ENCODE data around the gene PTPRK.

PTPRK gene

DNA sequence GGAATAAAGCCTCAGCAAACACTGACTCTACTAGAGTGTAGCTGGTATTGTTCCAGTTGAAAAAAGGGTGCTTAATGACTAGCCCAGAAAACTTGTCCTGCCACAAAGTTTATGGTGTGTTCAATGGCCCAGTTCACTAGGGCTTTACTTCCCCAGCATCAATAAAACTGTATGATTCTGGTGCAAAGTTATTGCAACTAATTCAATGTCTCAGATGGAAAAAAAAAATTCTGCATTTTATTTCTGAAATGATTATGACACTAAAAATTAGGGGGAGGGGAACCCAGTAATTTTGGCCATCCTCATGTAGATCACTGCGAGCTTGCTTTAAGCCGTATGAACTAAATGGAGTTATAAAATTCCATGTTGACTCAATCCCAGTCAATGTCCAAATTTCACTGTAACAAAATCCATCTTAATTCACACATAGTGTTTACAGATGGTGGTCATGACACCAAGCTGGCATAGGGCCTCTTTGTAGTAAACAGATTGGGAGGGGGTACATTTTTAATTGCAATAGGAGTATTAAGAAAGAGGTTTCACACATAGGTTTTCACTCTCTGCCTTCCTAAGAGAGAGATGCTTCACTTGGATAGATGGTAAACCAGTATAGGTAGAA lies 41.2 kb downstream of the PTPRK start:
- H2AK5ac ChIP-seq (ENCODE audit: low read depth, low read length): no peak overlapping the region
- no peak overlapping the region for H3K9ac ChIP-seq (ENCODE audit: low read depth, low read length, poor library complexity)
- no peaks in the 10 kb centered on the region for H3K27me3 ChIP-seq (ENCODE audit: control insufficient read depth in 3 of 3, insufficient read depth in 3 of 3, low read depth in 1 of 3, low read length in 3 of 3)
- no peak overlapping the region for H4K8ac ChIP-seq (ENCODE audit: low read depth, low read length)
- no peak overlapping the region for H2BK15ac ChIP-seq (ENCODE audit: low read length)
- H2AFZ ChIP-seq (ENCODE audit: low read length): no peak overlapping the region
- no peaks in the 10 kb centered on the region for H3K36me3 ChIP-seq (replicated peaks in 1 of 2; ENCODE audit: control insufficient read depth in 2 of 2, insufficient read depth in 2 of 2, low read length in 2 of 2)
- WGBS, 2 donors (ENCODE audit: extremely low coverage in 2 of 2, insufficient read length in 2 of 2, insufficient replicate concordance in 1 of 2): no CpG with 5 or more reads among the region's 2 CpGs
- no peak overlapping the region for H3K23ac ChIP-seq (ENCODE audit: low read depth, low read length, poor library complexity)
- H2BK5ac ChIP-seq (ENCODE audit: low read length): no peak overlapping the region
- H3K4ac ChIP-seq (ENCODE audit: low read length): no peak overlapping the region
- H3K27ac ChIP-seq (replicated peaks; ENCODE audit: low read length): no peak overlapping the region
- no peak overlapping the region for H3K18ac ChIP-seq (ENCODE audit: low read length)
- H3K14ac ChIP-seq (ENCODE audit: low read length): no peak overlapping the region
- peaks cover 0 to 6% of the 10 kb centered on the region in 2 donors for H3K4me1 ChIP-seq (ENCODE audit: control insufficient read depth in 2 of 2, insufficient read depth in 1 of 2, low read depth in 1 of 2, low read length in 2 of 2)
- H2BK12ac ChIP-seq (ENCODE audit: low read length): no peak overlapping the region
- H4K91ac ChIP-seq (ENCODE audit: low read depth, low read length, poor library complexity): no peak overlapping the region
- no peaks in the 10 kb centered on the region for H3K9me3 ChIP-seq (replicated peaks in 1 of 2; ENCODE audit: control insufficient read depth in 2 of 2, insufficient read depth in 1 of 2, low read depth in 1 of 2, low read length in 2 of 2)
- no peak overlapping the region for H3K4me2 ChIP-seq (ENCODE audit: insufficient read depth, low read length, poor library complexity, severe bottlenecking)
- H3K79me1 ChIP-seq (ENCODE audit: low read depth, low read length): peaks cover 2% of the 10 kb centered on the region
- no peak overlapping the region for H3K4me3 ChIP-seq (ENCODE audit: low read length in 2 of 2)
- H2BK120ac ChIP-seq (ENCODE audit: low read depth, low read length): no peak overlapping the region
- DNase-seq (ENCODE audit: low spot score): no peak

DNA sequence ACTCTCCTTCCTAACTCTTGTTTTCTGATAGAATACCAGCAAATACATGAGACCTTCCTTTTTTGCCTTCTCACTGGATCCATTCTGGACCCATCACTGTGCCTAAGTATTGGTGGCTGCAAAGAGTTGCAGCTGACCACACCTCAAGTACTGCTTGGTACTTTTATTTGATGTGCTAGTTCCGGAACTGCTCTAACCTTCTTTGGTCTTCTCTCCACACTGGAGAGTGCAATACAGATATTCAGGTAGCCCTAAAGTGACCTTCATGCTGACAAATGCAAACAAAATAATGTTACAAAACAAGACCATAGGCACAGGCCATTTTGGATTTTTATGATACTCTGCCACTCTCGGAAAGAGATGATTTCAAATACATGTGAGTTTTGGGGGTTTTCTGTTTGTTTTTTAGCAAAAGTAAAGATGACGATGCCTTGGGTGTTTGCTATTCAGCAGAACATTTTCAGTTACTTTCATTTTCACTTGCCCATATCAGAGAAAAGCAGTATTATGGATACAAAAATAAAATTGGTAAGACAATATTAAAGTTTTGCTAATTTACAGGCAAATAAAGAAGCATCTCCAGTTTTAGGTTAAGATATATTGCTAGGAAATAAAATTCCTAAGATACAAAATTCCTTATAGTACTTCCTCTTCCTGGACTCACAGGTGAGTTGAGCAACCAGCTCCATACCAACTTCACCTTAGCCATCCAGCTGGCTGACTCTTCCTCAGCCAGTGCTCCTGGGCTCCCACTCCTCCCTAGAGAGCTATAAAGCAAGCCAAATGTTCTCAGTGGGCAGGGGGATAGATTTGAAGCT lies 42.0 kb downstream of the PTPRK start:
- H2BK5ac ChIP-seq (ENCODE audit: low read length): no peak overlapping the region
- no peak overlapping the region for H2BK12ac ChIP-seq (ENCODE audit: low read length)
- no peak overlapping the region for H3K23ac ChIP-seq (ENCODE audit: low read depth, low read length, poor library complexity)
- H3K9ac ChIP-seq (ENCODE audit: low read depth, low read length, poor library complexity): no peak overlapping the region
- H3K18ac ChIP-seq (ENCODE audit: low read length): no peak overlapping the region
- H3K9me3 ChIP-seq (replicated peaks in 1 of 2; ENCODE audit: control insufficient read depth in 2 of 2, insufficient read depth in 1 of 2, low read depth in 1 of 2, low read length in 2 of 2): no peaks in the 10 kb centered on the region
- H3K27me3 ChIP-seq (ENCODE audit: control insufficient read depth in 3 of 3, insufficient read depth in 3 of 3, low read depth in 1 of 3, low read length in 3 of 3): no peaks in the 10 kb centered on the region
- no peak overlapping the region for H3K27ac ChIP-seq (replicated peaks; ENCODE audit: low read length)
- peaks cover 0 to 6% of the 10 kb centered on the region in 2 donors for H3K4me1 ChIP-seq (ENCODE audit: control insufficient read depth in 2 of 2, insufficient read depth in 1 of 2, low read depth in 1 of 2, low read length in 2 of 2)
- no peak overlapping the region for H2AK5ac ChIP-seq (ENCODE audit: low read depth, low read length)
- H3K4me2 ChIP-seq (ENCODE audit: insufficient read depth, low read length, poor library complexity, severe bottlenecking): no peak overlapping the region
- no peak overlapping the region for H2BK120ac ChIP-seq (ENCODE audit: low read depth, low read length)
- H3K4me3 ChIP-seq (ENCODE audit: low read length in 2 of 2): no peak overlapping the region
- no peak overlapping the region for H3K4ac ChIP-seq (ENCODE audit: low read length)
- H3K79me1 ChIP-seq (ENCODE audit: low read depth, low read length): peaks cover 2% of the 10 kb centered on the region
- H2BK15ac ChIP-seq (ENCODE audit: low read length): no peak overlapping the region
- no peak for DNase-seq (ENCODE audit: low spot score)
- WGBS, 2 donors (ENCODE audit: extremely low coverage in 2 of 2, insufficient read length in 2 of 2, insufficient replicate concordance in 1 of 2): no CpG with 5 or more reads among the region's 3 CpGs
- no peak overlapping the region for H4K91ac ChIP-seq (ENCODE audit: low read depth, low read length, poor library complexity)
- H3K36me3 ChIP-seq (replicated peaks in 1 of 2; ENCODE audit: control insufficient read depth in 2 of 2, insufficient read depth in 2 of 2, low read length in 2 of 2): no peaks in the 10 kb centered on the region
- no peak overlapping the region for H2AFZ ChIP-seq (ENCODE audit: low read length)
- H3K14ac ChIP-seq (ENCODE audit: low read length): no peak overlapping the region
- no peak overlapping the region for H4K8ac ChIP-seq (ENCODE audit: low read depth, low read length)

DNA sequence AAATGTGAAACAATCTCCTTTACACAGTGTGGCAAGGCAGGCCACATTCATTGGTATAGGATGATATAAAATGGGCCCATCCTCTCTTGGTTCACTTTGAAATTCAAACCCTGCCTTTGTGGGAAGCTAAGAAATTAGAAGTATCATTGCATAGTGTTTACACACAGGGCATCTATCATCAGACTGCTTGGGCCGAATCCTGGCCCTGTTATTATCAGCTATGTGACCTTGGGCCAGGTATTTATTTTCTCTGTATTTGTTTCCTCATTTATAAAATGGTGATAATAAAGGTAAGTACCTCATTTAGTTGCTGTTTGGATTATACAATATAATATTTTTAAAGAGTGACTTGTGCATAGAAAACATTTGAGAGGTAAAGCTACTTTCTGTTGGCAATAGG lies 45.5 kb downstream of the PTPRK start:
- Histone ChIP-seq H3K4me2 (ENCODE audit: insufficient read depth, low read length, poor library complexity, severe bottlenecking) (no peak overlapping the region), H3K27me3 (ENCODE audit: control insufficient read depth in 3 of 3, insufficient read depth in 3 of 3, low read depth in 1 of 3, low read length in 3 of 3) (no peaks in the 10 kb centered on the region), H3K79me1 (ENCODE audit: low read depth, low read length) (peaks cover 2% of the 10 kb centered on the region), H3K4ac (ENCODE audit: low read length) (no peak overlapping the region), H2AK5ac (ENCODE audit: low read depth, low read length) (no peak overlapping the region), H3K36me3 (replicated peaks in 1 of 2; ENCODE audit: control insufficient read depth in 2 of 2, insufficient read depth in 2 of 2, low read length in 2 of 2) (no peaks in the 10 kb centered on the region), H2BK120ac (ENCODE audit: low read depth, low read length) (no peak overlapping the region), H3K14ac (ENCODE audit: low read length) (no peak overlapping the region), H3K4me1 (ENCODE audit: control insufficient read depth in 2 of 2, insufficient read depth in 1 of 2, low read depth in 1 of 2, low read length in 2 of 2) (peaks cover 0 to 3% of the 10 kb centered on the region in 2 donors), H2AFZ (ENCODE audit: low read length) (no peak overlapping the region), H2BK5ac (ENCODE audit: low read length) (no peak overlapping the region), H3K9me3 (replicated peaks in 1 of 2; ENCODE audit: control insufficient read depth in 2 of 2, insufficient read depth in 1 of 2, low read depth in 1 of 2, low read length in 2 of 2) (no peaks in the 10 kb centered on the region), H4K8ac (ENCODE audit: low read depth, low read length) (no peak overlapping the region), H2BK12ac (ENCODE audit: low read length) (no peak overlapping the region), H3K23ac (ENCODE audit: low read depth, low read length, poor library complexity) (no peak overlapping the region), H3K4me3 (ENCODE audit: low read length in 2 of 2) (no peak overlapping the region), H3K9ac (ENCODE audit: low read depth, low read length, poor library complexity) (no peak overlapping the region), H3K27ac (replicated peaks; ENCODE audit: low read length) (no peak overlapping the region), H4K91ac (ENCODE audit: low read depth, low read length, poor library complexity) (no peak overlapping the region), H3K18ac (ENCODE audit: low read length) (no peak overlapping the region), H2BK15ac (ENCODE audit: low read length) (no peak overlapping the region)
- WGBS, 2 donors (ENCODE audit: extremely low coverage in 2 of 2, insufficient read length in 2 of 2, insufficient replicate concordance in 1 of 2): no CpG with 5 or more reads among the region's 1 CpG
- no peak for DNase-seq (ENCODE audit: low spot score)

DNA sequence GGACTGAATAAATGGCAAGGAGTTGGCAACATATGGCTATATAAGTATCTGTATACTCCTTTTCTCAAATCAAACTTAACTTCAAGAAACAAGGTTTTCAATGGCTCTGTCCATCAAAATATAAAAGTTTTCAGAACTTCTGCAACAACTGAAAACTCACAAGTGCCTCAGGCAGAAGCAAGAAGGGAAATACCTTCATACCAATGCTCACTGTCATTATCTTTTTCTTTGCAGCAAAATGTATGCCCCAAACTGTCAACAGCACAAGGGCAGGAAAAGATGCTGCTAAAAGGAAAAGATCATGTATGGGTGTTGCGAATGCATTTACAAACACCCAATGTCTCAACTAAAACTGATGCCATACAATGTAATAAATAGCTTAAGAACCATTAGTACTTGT lies 45.9 kb downstream of the PTPRK start:
- Histone ChIP-seq H3K14ac (ENCODE audit: low read length) (no peak overlapping the region), H2BK12ac (ENCODE audit: low read length) (no peak overlapping the region), H3K23ac (ENCODE audit: low read depth, low read length, poor library complexity) (no peak overlapping the region), H2BK5ac (ENCODE audit: low read length) (no peak overlapping the region), H2BK120ac (ENCODE audit: low read depth, low read length) (no peak overlapping the region), H3K27me3 (ENCODE audit: control insufficient read depth in 3 of 3, insufficient read depth in 3 of 3, low read depth in 1 of 3, low read length in 3 of 3) (no peaks in the 10 kb centered on the region), H3K4me2 (ENCODE audit: insufficient read depth, low read length, poor library complexity, severe bottlenecking) (no peak overlapping the region), H3K36me3 (replicated peaks in 1 of 2; ENCODE audit: control insufficient read depth in 2 of 2, insufficient read depth in 2 of 2, low read length in 2 of 2) (no peaks in the 10 kb centered on the region), H2AK5ac (ENCODE audit: low read depth, low read length) (no peak overlapping the region), H2BK15ac (ENCODE audit: low read length) (no peak overlapping the region), H3K27ac (replicated peaks; ENCODE audit: low read length) (no peak overlapping the region), H3K79me1 (ENCODE audit: low read depth, low read length) (peaks cover 2% of the 10 kb centered on the region), H3K9me3 (replicated peaks in 1 of 2; ENCODE audit: control insufficient read depth in 2 of 2, insufficient read depth in 1 of 2, low read depth in 1 of 2, low read length in 2 of 2) (peaks cover 0 to 2% of the 10 kb centered on the region in 2 donors), H2AFZ (ENCODE audit: low read length) (no peak overlapping the region), H3K4ac (ENCODE audit: low read length) (no peak overlapping the region), H3K4me1 (ENCODE audit: control insufficient read depth in 2 of 2, insufficient read depth in 1 of 2, low read depth in 1 of 2, low read length in 2 of 2) (peaks cover 0 to 3% of the 10 kb centered on the region in 2 donors), H3K4me3 (ENCODE audit: low read length in 2 of 2) (no peak overlapping the region), H3K18ac (ENCODE audit: low read length) (no peak overlapping the region), H4K91ac (ENCODE audit: low read depth, low read length, poor library complexity) (no peak overlapping the region), H4K8ac (ENCODE audit: low read depth, low read length) (no peak overlapping the region), H3K9ac (ENCODE audit: low read depth, low read length, poor library complexity) (no peak overlapping the region)
- no peak for DNase-seq (ENCODE audit: low spot score)
- WGBS, 2 donors (ENCODE audit: extremely low coverage in 2 of 2, insufficient read length in 2 of 2, insufficient replicate concordance in 1 of 2): no CpG with 5 or more reads among the region's 1 CpG
